Measurements from ENCODE around the gene STAT6.

Gene STAT6

DNA sequence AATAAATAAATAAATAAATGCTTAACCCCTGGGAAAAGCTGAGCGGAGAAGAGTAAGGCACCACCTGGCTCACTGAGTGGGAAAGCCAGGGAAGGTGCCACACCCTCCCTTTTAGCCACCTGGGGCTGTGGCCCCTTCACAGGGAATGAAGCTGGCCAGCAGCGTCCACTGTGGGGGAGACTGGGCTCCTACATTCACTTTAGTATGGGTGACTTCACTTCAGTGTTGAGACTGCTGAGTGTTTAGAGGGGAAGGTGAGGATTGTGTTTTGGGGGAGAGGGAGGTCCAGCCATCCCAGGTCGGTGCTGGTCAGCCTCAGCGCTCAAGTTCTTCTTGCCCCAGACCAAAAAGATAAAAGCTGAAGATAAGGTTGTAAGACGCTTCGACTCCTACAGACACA is 20.7 kb downstream of the STAT6 start:
- H3K4me1 ChIP-seq (ENCODE audit: control insufficient read depth, insufficient read depth, low read length), result peaks cover 33% of the 10 kb centered on the region
- H3K4me3 ChIP-seq (ENCODE audit: low read depth, low read length), result peak overlapping the region; percentile 33; the same call in 1 of the 2 replicates
- H3K27ac ChIP-seq (ENCODE audit: low read depth, low read length), result no peak overlapping the region

DNA sequence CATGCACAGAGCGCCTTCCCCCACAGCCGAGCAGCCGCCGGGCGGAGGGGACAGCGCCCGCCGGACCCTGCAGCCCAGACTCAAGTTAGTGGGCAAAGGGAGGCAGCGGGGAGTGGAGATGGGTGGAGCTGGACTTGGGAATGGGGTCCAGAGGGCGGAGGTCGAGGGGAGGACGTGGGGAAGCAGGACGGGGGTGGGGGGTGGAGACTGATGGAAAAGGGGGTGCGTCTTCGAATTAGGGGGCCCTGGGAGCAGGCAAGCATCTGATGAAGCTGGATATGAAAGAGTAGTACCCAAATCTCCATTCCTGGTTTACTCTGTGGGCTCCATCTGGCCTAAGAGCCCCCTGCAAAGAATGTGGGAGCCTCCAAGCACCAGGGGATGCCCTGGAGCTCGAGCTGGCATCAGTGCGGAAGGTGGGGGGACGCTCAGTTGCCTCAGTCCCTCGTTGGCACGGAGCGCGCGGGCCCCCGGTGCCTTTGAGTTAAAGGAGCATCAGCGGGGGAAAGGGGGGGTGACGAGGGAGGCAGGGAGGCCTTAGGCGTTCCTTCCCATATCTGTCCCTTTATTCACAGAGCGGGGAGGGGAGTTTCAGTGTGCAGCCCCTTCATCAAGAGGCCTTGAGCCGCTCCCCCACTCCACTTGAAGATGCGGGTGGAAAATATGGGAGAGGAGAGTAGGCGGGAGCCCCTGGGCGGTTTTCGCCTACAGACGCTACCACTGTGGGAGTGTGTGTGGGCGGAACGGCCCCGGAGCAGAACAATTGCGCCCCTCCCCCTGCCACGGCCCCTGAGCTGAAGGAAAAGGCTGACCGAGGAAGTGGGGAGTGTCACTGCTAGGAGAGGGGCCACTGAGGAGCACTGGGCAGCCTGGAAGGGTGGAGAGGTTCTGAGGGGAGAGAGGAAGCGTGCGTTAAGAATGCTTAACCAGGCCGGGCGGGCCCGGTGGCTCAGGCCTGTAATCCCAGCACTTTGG is 21.6 kb downstream of the STAT6 start:
- Histone ChIP-seq H3K36me3 (ENCODE audit: control insufficient read depth, insufficient read depth, low read length) (peaks cover 27% of the 10 kb centered on the region), H3K4me1 (ENCODE audit: control insufficient read depth, insufficient read depth, low read length) (peaks cover 33% of the 10 kb centered on the region), H3K9me3 (ENCODE audit: control insufficient read depth, insufficient read depth, low read depth, low read length) (no peaks in the 10 kb centered on the region), H3K4me3 (ENCODE audit: low read depth, low read length) (peak overlapping the region; percentile 90), H3K27me3 (ENCODE audit: control insufficient read depth, insufficient read depth, low read length) (no peaks in the 10 kb centered on the region), H3K9ac (ENCODE audit: low read length) (peak overlapping the region; percentile 87), H3K27ac (ENCODE audit: low read depth, low read length) (peak overlapping the region; percentile 58; the same call in 1 of the 2 replicates)

More for the DNA sequence above, 20.7 kb downstream of the STAT6 start:
- H3K27me3 ChIP-seq (ENCODE audit: control insufficient read depth, insufficient read depth, low read length), result no peaks in the 10 kb centered on the region
- no peaks in the 10 kb centered on the region for H3K9me3 ChIP-seq (ENCODE audit: control insufficient read depth, insufficient read depth, low read depth, low read length)
- H3K36me3 ChIP-seq (ENCODE audit: control insufficient read depth, insufficient read depth, low read length), result peaks cover 36% of the 10 kb centered on the region
- no peak overlapping the region for H3K9ac ChIP-seq (ENCODE audit: low read length)

DNA sequence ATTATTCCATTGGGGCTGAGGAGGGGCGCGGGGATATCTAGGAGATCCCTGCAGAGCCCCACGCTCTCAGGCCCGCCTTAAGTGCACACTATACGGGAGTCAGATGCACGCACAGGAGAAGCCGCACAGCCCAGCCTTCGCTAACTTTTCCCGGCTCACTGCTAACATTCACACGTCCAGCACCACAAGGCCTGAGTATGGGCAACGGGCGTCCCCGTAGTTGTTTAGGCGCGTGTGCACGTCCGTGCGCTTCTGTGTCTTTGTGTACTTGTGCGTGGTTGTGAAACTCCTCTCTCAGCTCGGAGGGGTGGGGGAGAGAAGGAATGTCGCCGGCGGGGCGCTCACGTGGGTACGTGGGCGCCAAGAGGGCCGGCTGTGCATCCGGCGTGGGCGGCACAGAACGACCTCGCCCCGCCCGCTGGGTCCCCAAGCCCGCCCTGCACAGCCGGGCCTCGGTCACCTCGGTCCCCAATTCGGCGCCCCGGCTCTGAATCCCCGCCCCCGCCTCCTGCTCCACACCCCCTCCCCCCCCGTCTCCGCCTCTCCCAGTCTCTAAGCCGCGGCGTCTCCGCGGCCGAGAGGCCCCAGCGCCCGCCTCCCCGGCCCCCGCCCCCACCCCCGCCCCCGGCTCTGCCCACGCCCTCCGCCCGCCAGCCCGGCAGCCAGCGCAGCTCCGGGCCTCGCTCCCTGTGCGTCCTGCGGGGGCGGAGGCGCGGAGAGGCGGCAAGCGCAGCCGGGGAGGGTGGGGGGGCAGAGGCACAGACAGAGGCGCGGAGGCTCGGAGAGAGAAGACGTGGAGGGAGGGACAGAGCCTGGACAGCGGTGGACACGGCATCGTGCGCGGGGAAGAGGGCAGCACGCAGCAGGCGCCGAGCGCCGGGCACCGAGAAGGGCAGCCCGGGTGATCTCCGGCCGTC is 22.6 kb downstream of the STAT6 start, which contains the start of gene NAB2:
Gene NAB2, plus strand, starts transcription at position 761 of the 917 bp plus-strand sequence. CDS start 158 bp downstream, outside the sequence.
- H3K4me1 ChIP-seq (ENCODE audit: control insufficient read depth, insufficient read depth, low read length), result peaks cover 27% of the 10 kb centered on the region

DNA sequence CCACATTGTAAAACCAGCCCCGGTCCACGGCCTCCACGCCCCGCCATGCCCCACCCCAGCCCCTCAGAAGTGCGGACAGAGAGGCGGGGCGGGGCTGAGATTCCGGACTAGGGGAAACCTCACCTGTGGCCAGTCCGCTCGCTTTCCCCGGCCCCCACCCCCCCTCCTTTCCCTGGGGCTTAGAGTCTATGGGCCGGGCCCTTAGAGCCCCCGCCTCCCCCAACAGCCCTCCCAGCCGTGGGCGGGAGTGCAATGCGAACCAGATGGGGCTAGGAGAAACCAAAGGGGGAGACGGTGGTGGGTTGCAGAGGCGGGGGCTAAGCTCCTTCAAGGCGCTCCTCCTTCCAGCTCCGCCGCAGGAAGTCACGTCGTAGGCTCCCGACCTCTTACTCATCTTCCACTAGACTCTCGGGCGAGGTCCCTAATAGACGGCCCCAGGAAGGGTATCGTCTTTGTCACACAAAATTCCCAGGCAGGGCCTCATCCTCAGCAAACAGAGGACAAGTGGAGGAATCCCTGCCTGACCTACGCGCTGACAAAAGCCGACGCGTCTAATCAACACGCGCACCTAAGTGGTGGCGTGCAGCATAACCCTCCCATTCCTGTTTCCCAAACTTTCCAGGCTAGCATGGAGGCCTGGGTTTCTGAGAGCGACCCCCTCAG is 23.3 kb downstream of the STAT6 start:
- Histone ChIP-seq H3K27me3 (ENCODE audit: control insufficient read depth, insufficient read depth, low read length) (no peaks in the 10 kb centered on the region), H3K36me3 (ENCODE audit: control insufficient read depth, insufficient read depth, low read length) (peaks cover 21% of the 10 kb centered on the region), H3K27ac (ENCODE audit: low read depth, low read length) (peak overlapping the region; percentile 87; the same call in 1 of the 2 replicates), H3K4me1 (ENCODE audit: control insufficient read depth, insufficient read depth, low read length) (peaks cover 22% of the 10 kb centered on the region), H3K4me3 (ENCODE audit: low read depth, low read length) (peak overlapping the region; percentile 81), H3K9me3 (ENCODE audit: control insufficient read depth, insufficient read depth, low read depth, low read length) (no peaks in the 10 kb centered on the region), H3K9ac (ENCODE audit: low read length) (peak overlapping the region; percentile 96)

More for the DNA sequence above, 22.6 kb downstream of the STAT6 start, which contains the start of gene NAB2:
- Histone ChIP-seq H3K36me3 (ENCODE audit: control insufficient read depth, insufficient read depth, low read length) (peaks cover 23% of the 10 kb centered on the region), H3K27me3 (ENCODE audit: control insufficient read depth, insufficient read depth, low read length) (no peaks in the 10 kb centered on the region), H3K9ac (ENCODE audit: low read length) (peak within 1 kb of the TSS; percentile 96), H3K27ac (ENCODE audit: low read depth, low read length) (peak within 1 kb of the TSS; percentile 87; the same call in 1 of the 2 replicates), H3K9me3 (ENCODE audit: control insufficient read depth, insufficient read depth, low read depth, low read length) (no peaks in the 10 kb centered on the region), H3K4me3 (ENCODE audit: low read depth, low read length) (peak within 1 kb of the TSS; percentile 90)

DNA sequence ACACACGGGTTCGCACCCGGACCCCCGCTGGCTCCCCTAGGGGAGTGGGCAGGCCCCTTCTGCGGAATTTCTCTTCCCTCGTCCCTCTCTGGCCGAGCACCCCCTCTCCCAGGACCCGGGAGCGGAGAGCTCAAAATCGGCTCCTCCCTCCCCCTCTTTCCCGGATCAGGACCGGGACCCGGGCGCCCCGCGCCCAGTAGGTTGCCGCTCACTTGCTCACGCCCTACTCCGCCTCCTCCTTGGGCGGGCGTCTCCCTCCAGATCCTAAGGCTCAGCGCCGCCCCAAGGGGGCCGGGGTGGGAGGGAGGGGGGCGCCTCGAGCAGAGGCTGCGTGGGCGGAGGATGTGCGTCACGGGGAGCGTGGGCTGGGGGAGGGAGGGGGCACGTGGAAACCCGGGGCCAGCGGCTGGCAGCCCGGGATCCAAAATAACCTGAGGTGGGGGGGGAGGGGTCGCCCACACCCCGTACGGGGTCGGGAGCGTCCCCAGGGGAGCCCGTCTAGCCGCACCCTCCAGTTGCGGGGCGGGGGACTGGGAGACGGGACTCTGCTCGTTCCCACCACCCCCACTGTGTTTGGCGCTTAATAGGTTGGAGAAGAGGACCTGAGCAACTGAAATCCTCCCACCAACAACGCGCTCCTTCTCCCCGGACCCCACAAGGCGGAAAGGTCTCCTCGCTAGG is 24.0 kb downstream of the STAT6 start:
- peak overlapping the region; percentile 81 for H3K4me3 ChIP-seq (ENCODE audit: low read depth, low read length)
- H3K9me3 ChIP-seq (ENCODE audit: control insufficient read depth, insufficient read depth, low read depth, low read length), result no peaks in the 10 kb centered on the region
- peak overlapping the region; percentile 93 for H3K9ac ChIP-seq (ENCODE audit: low read length)
- no peaks in the 10 kb centered on the region for H3K27me3 ChIP-seq (ENCODE audit: control insufficient read depth, insufficient read depth, low read length)
- peaks cover 15% of the 10 kb centered on the region for H3K36me3 ChIP-seq (ENCODE audit: control insufficient read depth, insufficient read depth, low read length)
- peak overlapping the region; percentile 87; the same call in 1 of the 2 replicates for H3K27ac ChIP-seq (ENCODE audit: low read depth, low read length)
- H3K4me1 ChIP-seq (ENCODE audit: control insufficient read depth, insufficient read depth, low read length), result peaks cover 21% of the 10 kb centered on the region

DNA sequence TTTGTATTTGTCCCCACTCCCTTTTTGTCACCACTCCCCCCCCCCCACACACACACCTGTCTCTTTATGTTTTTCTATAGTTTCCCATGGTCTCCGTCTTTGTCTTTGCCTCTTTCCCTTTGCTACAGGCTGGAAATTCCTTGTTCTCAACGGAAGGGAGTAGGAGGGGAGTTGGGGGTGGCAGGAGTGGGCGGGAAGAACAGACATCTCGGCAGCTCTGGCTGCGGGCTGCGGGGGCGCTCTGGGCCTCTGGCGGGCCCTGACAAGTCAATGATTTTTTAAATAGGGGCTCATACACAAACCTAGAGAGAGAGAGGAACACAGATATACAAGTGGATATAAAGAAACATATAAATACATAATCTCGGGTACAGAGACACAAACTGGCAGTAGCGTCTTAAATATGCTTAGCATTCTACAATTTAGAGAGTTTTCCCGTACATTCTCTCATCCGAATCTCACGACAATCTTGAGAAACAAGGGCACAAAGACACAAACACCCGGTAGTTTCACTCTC is 24.6 kb downstream of the STAT6 start:
- Histone ChIP-seq H3K27ac (ENCODE audit: low read depth, low read length) (peak overlapping the region; percentile 87; the same call in 1 of the 2 replicates), H3K9me3 (ENCODE audit: control insufficient read depth, insufficient read depth, low read depth, low read length) (no peaks in the 10 kb centered on the region), H3K27me3 (ENCODE audit: control insufficient read depth, insufficient read depth, low read length) (no peaks in the 10 kb centered on the region), H3K36me3 (ENCODE audit: control insufficient read depth, insufficient read depth, low read length) (peaks cover 9% of the 10 kb centered on the region), H3K9ac (ENCODE audit: low read length) (peak overlapping the region; percentile 87), H3K4me3 (ENCODE audit: low read depth, low read length) (peak overlapping the region; percentile 81), H3K4me1 (ENCODE audit: control insufficient read depth, insufficient read depth, low read length) (peaks cover 21% of the 10 kb centered on the region)

- Histone ChIP-seq H3K9me3 (ENCODE audit: control insufficient read depth, insufficient read depth, low read depth, low read length) (no peaks in the 10 kb centered on the region), H3K36me3 (ENCODE audit: control insufficient read depth, insufficient read depth, low read length) (peaks cover 5% of the 10 kb centered on the region), H3K4me1 (ENCODE audit: control insufficient read depth, insufficient read depth, low read length) (peaks cover 21% of the 10 kb centered on the region), H3K27ac (ENCODE audit: low read depth, low read length) (no peak overlapping the region; the same call in 1 of the 2 replicates), H3K9ac (ENCODE audit: low read length) (peak overlapping the region; percentile 67), H3K4me3 (ENCODE audit: low read depth, low read length) (peak overlapping the region; percentile 81), H3K27me3 (ENCODE audit: control insufficient read depth, insufficient read depth, low read length) (no peaks in the 10 kb centered on the region)
Measured at GRCh38 chr12:57085999-57086492, 25.1 kb downstream of the STAT6 start.

DNA sequence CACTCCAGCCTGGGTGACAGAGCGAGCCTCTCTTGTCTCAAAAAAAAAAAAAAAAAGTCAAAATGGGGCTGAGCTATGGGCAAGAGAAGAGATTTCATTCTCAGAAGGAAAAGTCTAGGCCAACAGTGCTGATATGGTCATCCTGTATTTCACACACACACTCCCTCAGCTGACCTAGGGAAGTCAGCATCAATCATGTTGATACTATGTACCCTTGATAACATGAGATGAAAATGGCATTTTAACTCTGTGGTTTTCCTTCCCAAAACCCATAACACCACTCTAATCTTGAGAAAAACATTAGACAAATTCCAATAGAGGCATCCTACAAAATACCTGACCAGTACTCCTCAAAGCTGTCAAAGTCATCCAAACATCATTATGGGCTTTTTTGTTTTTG is 30.3 kb downstream of the STAT6 start:
- H3K27me3 ChIP-seq (ENCODE audit: control insufficient read depth, insufficient read depth, low read length), result no peaks in the 10 kb centered on the region
- H3K9me3 ChIP-seq (ENCODE audit: control insufficient read depth, insufficient read depth, low read depth, low read length), result no peaks in the 10 kb centered on the region
- peaks cover 3% of the 10 kb centered on the region for H3K36me3 ChIP-seq (ENCODE audit: control insufficient read depth, insufficient read depth, low read length)
- H3K9ac ChIP-seq (ENCODE audit: low read length), result no peak overlapping the region
- no peak overlapping the region for H3K27ac ChIP-seq (ENCODE audit: low read depth, low read length)
- no peak overlapping the region for H3K4me3 ChIP-seq (ENCODE audit: low read depth, low read length)
- peaks cover 9% of the 10 kb centered on the region for H3K4me1 ChIP-seq (ENCODE audit: control insufficient read depth, insufficient read depth, low read length)

GRCh38 chr12:57079821-57080220 is 31.3 kb downstream of the STAT6 start:
- Histone ChIP-seq H3K9ac (ENCODE audit: low read length) (no peak overlapping the region), H3K27me3 (ENCODE audit: control insufficient read depth, insufficient read depth, low read length) (no peaks in the 10 kb centered on the region), H3K27ac (ENCODE audit: low read depth, low read length) (no peak overlapping the region), H3K9me3 (ENCODE audit: control insufficient read depth, insufficient read depth, low read depth, low read length) (no peaks in the 10 kb centered on the region), H3K4me1 (ENCODE audit: control insufficient read depth, insufficient read depth, low read length) (no peaks in the 10 kb centered on the region), H3K36me3 (ENCODE audit: control insufficient read depth, insufficient read depth, low read length) (peaks cover 3% of the 10 kb centered on the region), H3K4me3 (ENCODE audit: low read depth, low read length) (no peak overlapping the region)

Data from HUES6 (cell line).